Bone marrow (tissue), 2 donors: Measurements from ENCODE around the gene LDLRAP1.

ENCODE experiments used
- DNase-seq, 2 donors: peaks; one replicate each; lab custom pipeline; 2025; lab: John Stamatoyannopoulos, UW

LDLRAP1 gene

DNA sequence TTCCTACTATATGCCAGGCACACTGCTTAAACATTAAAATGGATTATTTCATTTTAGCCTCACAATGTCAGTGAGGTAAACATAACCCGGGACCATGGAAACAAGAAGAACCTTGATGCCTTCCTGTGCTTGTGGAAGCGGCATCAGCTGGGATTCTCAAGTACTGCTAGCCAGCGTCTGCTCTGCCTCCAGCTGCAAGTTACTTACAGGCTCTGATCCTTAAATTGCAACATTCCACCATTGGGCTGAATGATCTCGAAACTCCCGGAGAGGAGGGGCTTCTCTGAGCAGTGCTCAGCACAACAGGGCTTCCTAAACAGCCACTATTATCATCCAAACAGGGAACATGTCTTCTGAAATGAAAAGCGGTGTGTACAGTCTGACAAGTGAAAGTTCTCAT, 66.5 kb downstream of the LDLRAP1 start:
- DNase-seq: no peak

GRCh38 chr1:25610822-25611630, 67.6 kb downstream of the LDLRAP1 start:
- DNase-seq: no peak

GRCh38 chr1:25611843-25612242, 68.4 kb downstream of the LDLRAP1 start:
- no peak for DNase-seq

GRCh38 chr1:25612421-25612820, 69.0 kb downstream of the LDLRAP1 start:
- DNase-seq: no peak

- no peak for DNase-seq
These were observed 69.7 kb downstream of the LDLRAP1 start for GRCh38 chr1:25613091-25613490.

GRCh38 chr1:25614501-25615171, 71.2 kb downstream of the LDLRAP1 start:
- DNase-seq: no peak

GRCh38 chr1:25615172-25615541, 71.8 kb downstream of the LDLRAP1 start:
- DNase-seq: no peak

- no peak for DNase-seq
These were observed 72.2 kb downstream of the LDLRAP1 start for GRCh38 chr1:25615563-25616094.

GRCh38 chr1:25616095-25616986, 72.9 kb downstream of the LDLRAP1 start, which contains the start of gene MAN1C1:
TSS of gene MAN1C1 (plus strand) at chr1:25616791. CDS start at chr1:25617798, 1,007 bp downstream.
- DNase-seq: peak; percentile 51 to 75

GRCh38 chr1:25616987-25617624, 73.7 kb downstream of the LDLRAP1 start:
- no peak for DNase-seq

DNA sequence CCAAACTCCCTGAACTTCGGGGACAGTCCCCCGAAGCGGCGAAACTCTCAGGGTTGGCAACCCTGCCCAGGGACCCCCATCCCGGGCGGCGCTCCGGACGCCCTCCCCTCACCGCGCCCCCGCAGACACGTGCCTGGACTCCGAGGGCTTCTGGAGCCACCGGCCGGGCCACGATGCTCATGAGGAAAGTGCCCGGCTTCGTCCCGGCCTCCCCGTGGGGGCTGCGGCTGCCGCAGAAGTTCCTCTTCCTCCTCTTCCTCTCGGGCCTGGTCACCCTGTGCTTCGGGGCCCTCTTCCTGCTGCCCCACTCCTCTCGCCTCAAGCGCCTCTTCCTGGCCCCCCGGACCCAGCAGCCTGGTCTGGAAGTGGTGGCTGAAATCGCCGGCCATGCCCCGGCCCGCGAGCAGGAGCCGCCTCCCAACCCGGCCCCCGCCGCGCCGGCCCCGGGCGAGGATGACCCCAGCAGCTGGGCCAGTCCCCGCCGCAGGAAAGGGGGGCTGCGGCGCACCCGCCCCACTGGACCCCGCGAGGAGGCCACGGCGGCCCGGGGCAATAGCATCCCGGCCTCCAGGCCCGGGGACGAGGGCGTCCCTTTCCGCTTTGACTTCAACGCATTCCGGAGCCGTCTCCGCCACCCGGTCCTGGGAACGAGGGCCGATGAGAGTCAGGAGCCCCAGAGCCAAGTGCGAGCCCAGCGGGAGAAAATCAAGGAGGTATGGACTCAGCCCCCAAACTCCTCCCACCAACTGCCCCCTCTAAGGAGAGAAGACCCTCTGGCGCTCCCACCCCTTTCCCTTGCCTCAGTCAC, 74.4 kb downstream of the LDLRAP1 start:
- DNase-seq: no peak

- no peak for DNase-seq
These were observed 75.0 kb downstream of the LDLRAP1 start for GRCh38 chr1:25618433-25618808.
